HepG2 (cell line): Measurements from ENCODE around the gene VWA7. TPM values are rescaled to one million over a fixed set of nuclear protein-coding genes. Genes with fewer than 3 reads are reported as not detected.

Source experiments
- ATAC-seq: fragments of 200-7000 bp; cut with Tn5 transposase; 3 replicates; pipeline ENCODE4 v1.9.1; 2020; ENCODE audit warnings: mild to moderate bottlenecking, moderate library complexity
- BruUV-seq: library from RNA; stranded (reverse); fragments of 400-500 nt; replicated peaks from 2 replicates; lab custom pipeline; 2021; lab: Mats Ljungman, UMichigan
- CTCF ChIA-PET: fragments of 300-600 bp; formaldehyde crosslinking; extraction: SDS; loops from one replicate; lab custom pipeline; 2021; ENCODE audit warnings: low total read pairs, inconsistent platforms, low intra/inter-chr PET ratio; lab: Yijun Ruan, JAX
- POLR2A ChIA-PET: fragments of 350-600 bp; sonication (Branson Sonifier 250); formaldehyde crosslinking; loops from one replicate; lab custom pipeline; 2020; ENCODE audit warnings: antibody characterized with exemption, inconsistent platforms; lab: Yijun Ruan, JAX
- DNase-seq: peaks from one replicate; pipeline ENCODE4 v3.0.0-alpha.2; 2015; ENCODE audit warnings: low spot score
- FAIRE-seq: peaks from 3 replicates; lab custom pipeline; 2011; peaks lifted over from hg19 to GRCh38; lab: Jason Lieb, UNC
- H2AFZ ChIP-seq: one replicate; pipeline ENCODE4 v1.6.1; 2011; ENCODE audit warnings: low read length, inconsistent platforms
- H3K27ac ChIP-seq: fragments of 300-600 bp; 3 replicates; pipeline ENCODE4 v1.8.0; 2011; ENCODE audit warnings: mixed run types, mild to moderate bottlenecking, mixed read lengths, low read length, inconsistent platforms; ENCODE audit not compliant: insufficient read depth; ENCODE audit errors: extremely low read length
- H3K27me3 ChIP-seq, 2 experiments: fragments of 200-600 bp in 1 of 2; 2 replicates in 1 of 2; 3 replicates in 1 of 2; pipeline versions ENCODE4 v1.6.0 to v1.8.0; 2011; ENCODE audit warnings: low read length in 2 of 2, mild to moderate bottlenecking in 2 of 2, moderate library complexity in 2 of 2, inconsistent platforms in 1 of 2; ENCODE audit not compliant: insufficient read depth in 2 of 2, control insufficient read depth in 1 of 2
- H3K36me3 ChIP-seq, 2 experiments: fragments of 200-600 bp in 1 of 2; replicated peaks in 1 of 2; 2 replicates in 1 of 2; 3 replicates in 1 of 2; pipeline versions ENCODE4 v1.5.1 to v1.8.0; 2011; ENCODE audit warnings: low read length in 2 of 2, inconsistent platforms in 1 of 2; ENCODE audit not compliant: insufficient read depth in 2 of 2, control insufficient read depth in 1 of 2
- H3K4me1 ChIP-seq: 2 replicates; pipeline ENCODE4 v1.5.1; 2012; ENCODE audit warnings: low read length, inconsistent platforms; ENCODE audit not compliant: insufficient read depth
- H3K4me2 ChIP-seq: 2 replicates; pipeline ENCODE4 v1.6.0; 2011; ENCODE audit warnings: low read depth, low read length, inconsistent platforms
- H3K4me3 ChIP-seq, 3 experiments: fragments of 200-600 bp in 1 of 3; sonication (generic), shearing (Covaris generic) in 1 of 3; replicated peaks in 1 of 3; 2 replicates each; pipeline ENCODE4 v1.5.1; 2011 to 2016; ENCODE audit warnings: low read length in 3 of 3, inconsistent platforms in 2 of 3, low read depth in 2 of 3, mild to moderate bottlenecking in 2 of 3, control low read depth in 1 of 3, mixed read lengths in 1 of 3; ENCODE audit not compliant: insufficient read depth in 1 of 3
- H3K79me2 ChIP-seq: one replicate; pipeline ENCODE4 v1.6.1; 2011; ENCODE audit warnings: low read length, inconsistent platforms; ENCODE audit not compliant: insufficient read depth
- H3K9ac ChIP-seq: 2 replicates; pipeline ENCODE4 v1.6.0; 2011; ENCODE audit warnings: mild to moderate bottlenecking, low read depth, low read length, inconsistent platforms; ENCODE audit not compliant: insufficient read depth
- H3K9me3 ChIP-seq: 2 replicates; pipeline ENCODE4 v1.5.1; 2012; ENCODE audit warnings: mild to moderate bottlenecking, low read length
- H4K20me1 ChIP-seq: 2 replicates; pipeline ENCODE4 v1.6.0; 2011; ENCODE audit warnings: inconsistent platforms, mild to moderate bottlenecking, low read length, moderate library complexity; ENCODE audit not compliant: insufficient read depth
- AGO2 ChIP-seq: fragments of 200-400 bp; formaldehyde crosslinking; optimal IDR thresholded peaks from 2 replicates; pipeline ENCODE3; 2017; ENCODE audit warnings: mild to moderate bottlenecking, low read depth, low read length, moderate library complexity
- ARID4A ChIP-seq: sonication (generic); formaldehyde crosslinking; IDR thresholded peaks from 2 replicates; pipeline ENCODE4 v1.5.0; 2020; ENCODE audit warnings: mild to moderate bottlenecking, missing genetic modification reagents, borderline replicate concordance
- KDM5B ChIP-seq: sonication (generic); formaldehyde crosslinking; IDR thresholded peaks from 2 replicates; pipeline ENCODE4 v1.4.0; 2020; ENCODE audit warnings: missing genetic modification reagents, mild to moderate bottlenecking, borderline replicate concordance
- MLLT10 ChIP-seq: sonication (generic); formaldehyde crosslinking; IDR thresholded peaks from 2 replicates; pipeline ENCODE4 v1.4.0; 2020; ENCODE audit warnings: missing genetic modification reagents
- NCOA1 ChIP-seq: sonication (generic); formaldehyde crosslinking; IDR thresholded peaks from 2 replicates; pipeline ENCODE4 v1.9.0; 2021; ENCODE audit warnings: missing genetic modification reagents
- NR2C2 ChIP-seq: sonication (generic); formaldehyde crosslinking; IDR thresholded peaks from 2 replicates; pipeline ENCODE4 v1.4.0; 2020; ENCODE audit warnings: missing genetic modification reagents, mild to moderate bottlenecking, moderate library complexity, borderline replicate concordance
- RBFOX2 ChIP-seq: fragments of 200-400 bp; formaldehyde crosslinking; IDR thresholded peaks from 2 replicates; pipeline ENCODE4 v1.6.1; 2017; ENCODE audit warnings: low read depth, mild to moderate bottlenecking, low read length
- SNRNP70 ChIP-seq: fragments of 200-400 bp; formaldehyde crosslinking; IDR thresholded peaks from 2 replicates; pipeline ENCODE4 v1.6.1; 2017; ENCODE audit warnings: mild to moderate bottlenecking, low read depth, low read length, moderate library complexity
- YEATS4 ChIP-seq: sonication (generic); formaldehyde crosslinking; IDR thresholded peaks from 2 replicates; pipeline ENCODE4 v1.4.0; 2020; ENCODE audit warnings: missing genetic modification reagents, borderline replicate concordance
- ZBTB43 ChIP-seq: sonication (generic); formaldehyde crosslinking; conservative IDR thresholded peaks from 2 replicates; pipeline ENCODE4 v1.4.0; 2020; ENCODE audit warnings: missing genetic modification reagents
- ZNF569 ChIP-seq: sonication (generic); formaldehyde crosslinking; IDR thresholded peaks from 2 replicates; pipeline ENCODE4 v1.5.0; 2020; ENCODE audit warnings: mild to moderate bottlenecking, missing genetic modification reagents, moderate library complexity, borderline replicate concordance
- WGBS: methylation state at CpG from one replicate; pipeline ENCODE4 v1.1.6; 2017; ENCODE audit warnings: low lambda C conversion rate; 5-methylcytosine and 5-hydroxymethylcytosine counted together
- in situ Hi-C: cut with HindIII; loops from 2 replicates; pipeline ENCODE4 v1.10.0; 2017; ENCODE audit warnings: low pct_unique_long_range_greater_than_20kb; ENCODE audit not compliant: extremely low pct_ligation_motif_present
- intact Hi-C: fragments of 100-400 bp; cut with micrococcal nuclease; formaldehyde crosslinking; loops from one replicate; pipeline ENCODE4 v1.10.0; 2022; ENCODE audit not compliant: unreplicated experiment
- polyA plus RNA-seq, 8 experiments: library from polyadenylated mRNA; depleted of rRNA in 3 of 8; stranded (reverse) in 7 of 8; unstranded in 1 of 8; fragments of >200 nt; fragmentation: Illumina TruSeq in 4 of 8; extraction: Trizol in 4 of 8; gene quantifications; 2 replicates each; pipeline versions ENCODE4 v1.2.1 to v1.2.3, GENCODE V29; 2011 to 2016; ENCODE audit warnings: low read depth in 4 of 8, missing spikeins in 1 of 8, mixed read lengths in 1 of 8; ENCODE audit not compliant: insufficient read depth in 1 of 8
- total RNA-seq, 5 experiments: library from RNA; depleted of rRNA; stranded (reverse); fragments of >200 nt; fragmentation: Illumina TruSeq; extraction: Trizol; gene quantifications; 2 replicates each; pipeline ENCODE4 v1.2.3, GENCODE V29; 2016; ENCODE audit warnings: low read depth in 1 of 5

Gene VWA7
- total and polyA plus RNA-seq, 2 of the 13 experiments (the other 11 are each of a cell fraction or from before 2014, with no cell fraction given) = 0.86 to 3.3 TPM

DNA sequence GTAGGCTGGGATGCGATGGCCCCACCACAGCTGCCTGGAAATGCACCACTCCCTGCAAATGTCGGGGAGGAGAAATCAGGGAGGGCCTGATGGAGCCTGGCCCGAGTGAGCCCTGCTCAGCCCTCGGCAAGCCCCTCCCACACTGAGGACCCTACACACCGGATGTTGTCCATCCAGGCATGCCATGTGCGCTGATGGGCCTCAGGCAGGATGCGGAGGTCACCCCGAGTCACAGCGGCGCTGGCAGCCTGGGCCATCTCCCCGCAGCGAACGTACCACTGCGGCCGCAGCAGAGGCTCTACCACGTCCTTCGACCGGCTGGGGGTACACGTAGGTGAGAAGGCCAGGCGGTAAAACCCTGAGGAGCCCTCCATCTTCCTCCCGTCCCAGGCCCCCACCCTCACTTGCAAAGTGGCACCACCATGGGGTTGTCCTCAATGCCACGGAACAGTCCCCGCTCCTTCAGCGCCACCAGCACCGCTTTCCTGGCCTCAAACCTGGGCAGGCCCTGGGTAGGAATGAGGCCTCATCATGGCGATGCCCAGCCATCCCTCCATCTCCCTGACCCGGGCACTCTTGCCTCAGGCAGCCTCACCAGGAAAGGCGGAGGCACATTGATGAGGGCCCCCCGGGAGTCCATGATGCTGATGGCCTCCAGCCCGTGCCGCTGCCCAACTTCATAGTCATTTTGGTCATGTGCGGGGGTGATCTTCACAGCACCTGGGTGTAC, 5.2 kb upstream of the VWA7 start:
- BruUV-seq = no TSS peak

DNA sequence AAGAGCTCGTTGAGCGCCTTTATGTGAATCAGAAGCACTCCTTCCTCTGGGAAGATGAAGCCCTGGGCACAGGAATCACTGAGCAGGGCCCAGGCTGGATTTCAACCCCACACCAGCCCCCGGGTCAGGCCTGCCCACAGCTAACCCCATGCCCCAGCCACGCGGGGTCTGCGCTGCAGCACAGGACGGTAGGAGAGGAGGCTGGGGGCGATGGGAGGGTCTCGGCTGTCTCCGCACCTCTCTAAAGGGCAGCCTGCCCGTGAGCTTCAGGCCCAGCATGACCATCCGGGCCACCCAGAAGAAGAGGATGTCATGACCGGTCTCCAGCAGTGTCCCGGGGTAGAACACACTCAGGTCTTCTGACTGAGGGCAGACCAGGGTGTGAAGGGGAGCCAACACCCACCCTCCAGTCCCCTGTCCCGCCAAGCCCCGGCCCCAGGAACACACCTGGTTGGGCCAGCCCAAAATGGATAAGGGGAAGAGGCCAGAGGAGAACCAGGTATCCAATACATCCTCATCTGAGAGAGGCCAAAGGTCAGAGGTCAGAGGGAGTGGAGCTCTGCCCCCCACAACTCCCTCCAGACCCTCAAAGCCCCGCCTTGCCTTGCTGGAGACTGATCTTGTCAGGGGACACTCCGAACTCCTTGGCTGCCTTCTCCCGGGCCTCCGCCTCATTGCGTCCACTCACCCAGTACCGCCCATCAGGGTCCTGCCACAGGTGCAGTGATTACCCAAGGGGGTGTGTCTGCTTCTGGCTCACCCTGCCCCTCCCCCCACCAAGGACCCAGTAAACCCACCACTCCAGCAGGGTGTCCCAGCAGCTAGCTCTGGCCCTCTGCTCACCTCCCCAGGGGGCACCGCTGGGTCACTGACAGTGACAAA, 4.4 kb upstream of the VWA7 start:
- in situ Hi-C loops (no loop called here), intact Hi-C loops (no loop called here)
- Histone ChIP-seq H3K4me2 (no peak overlapping the region), H3K4me1 (peaks cover 29% of the 10 kb centered on the region), H4K20me1 (no peaks in the 10 kb centered on the region), H3K9ac (no peak overlapping the region), H3K27me3 (no peaks in the 10 kb centered on the region), H3K9me3 (no peaks in the 10 kb centered on the region), H3K79me2 (no peaks in the 10 kb centered on the region), H2AFZ (no peak overlapping the region), H3K36me3 (peaks cover 50 to 61% of the 10 kb centered on the region in 2 experiments), H3K27ac (no peak overlapping the region), H3K4me3 (no peak overlapping the region)
- no peak for DNase-seq
- no peak for FAIRE-seq
- 98% methylated on average over 21 of the region's 23 CpGs for WGBS
- BruUV-seq = no TSS peak
- no peak for ATAC-seq
- ChIA-PET CTCF (no interaction called here), POLR2A (interaction anchor here (0.9 to 1.7 kb wide), 3 partner anchors 14 to 25 kb away, joined by 3 to 5 read pairs (median 4); partner anchors contain the start of genes LSM2 and VARS1)
- TF ChIP-seq NR2C2 (CRISPR knock-in tag) (peak; percentile 35; the same call in 1 of the 2 replicates), ZBTB43 (CRISPR knock-in tag) (no peak), ARID4A (CRISPR knock-in tag) (0 out of 2 replicates have a peak, but pooled peaks have one; percentile 10), AGO2 (peak; percentile 12), RBFOX2 (peak; percentile 50; the same call in 1 of the 2 replicates), YEATS4 (CRISPR knock-in tag) (no peak)

More for the DNA sequence above, 5.2 kb upstream of the VWA7 start:
- no peak overlapping the region for H3K4me2 ChIP-seq
- DNase-seq = no peak
- H3K36me3 ChIP-seq = peaks cover 50 to 63% of the 10 kb centered on the region in 2 experiments
- TF ChIP-seq AGO2 (peak; percentile 75), MLLT10 (no peak), SNRNP70 (no peak), NCOA1 (CRISPR knock-in tag) (no peak), ZNF569 (CRISPR knock-in tag) (no peak), RBFOX2 (peak; percentile 75), KDM5B (CRISPR knock-in tag) (0 out of 2 replicates have a peak, but pooled peaks have one; percentile 22)
- H3K4me3 ChIP-seq = no peak overlapping the region
- no peaks in the 10 kb centered on the region for H4K20me1 ChIP-seq
- H2AFZ ChIP-seq = no peak overlapping the region
- H3K9ac ChIP-seq = no peak overlapping the region
- intact Hi-C loops (no loop called here), in situ Hi-C loops (no loop called here)
- no peaks in the 10 kb centered on the region for H3K79me2 ChIP-seq
- FAIRE-seq = no peak
- peaks cover 21% of the 10 kb centered on the region for H3K4me1 ChIP-seq
- ChIA-PET POLR2A (interaction anchor here (0.9 to 1.6 kb wide), 2 partner anchors 14 to 25 kb away, joined by 3 to 4 read pairs; partner anchors contain the start of genes LSM2 and VARS1), CTCF (no interaction called here)
- no peaks in the 10 kb centered on the region for H3K9me3 ChIP-seq
- H3K27me3 ChIP-seq = no peaks in the 10 kb centered on the region
- no peak for ATAC-seq
- H3K27ac ChIP-seq = no peak overlapping the region
- 97% methylated on average over 26 of the region's 32 CpGs for WGBS
